Neural progenitor cell (in vitro differentiated cells): Measurements from ENCODE around the gene TRIM14. TPM values are rescaled to one million over a fixed set of nuclear protein-coding genes. Genes with fewer than 3 reads are reported as not detected.

Experiments used
- DNase-seq: peaks from one replicate; pipeline ENCODE4 v3.0.0-alpha.2; 2016; ENCODE audit warnings: low spot score
- H2AFZ ChIP-seq: fragments of 200-600 bp; sonication (generic); replicated peaks from 2 replicates; pipeline ENCODE4 v1.6.1; 2016; ENCODE audit warnings: antibody characterized with exemption
- H3F3A ChIP-seq: fragments of 200-600 bp; sonication (generic); 2 replicates; pipeline ENCODE4 v1.6.1; 2016; ENCODE audit warnings: antibody characterized with exemption, low read depth
- H3K27ac ChIP-seq: fragments of 200-600 bp; sonication (generic); 2 replicates; pipeline ENCODE4 v1.5.1; 2016; ENCODE audit warnings: mild to moderate bottlenecking
- H3K27me3 ChIP-seq: fragments of 200-600 bp; sonication (generic); 2 replicates; pipeline ENCODE4 v1.6.1; 2016; ENCODE audit warnings: mild to moderate bottlenecking, moderate library complexity
- H3K36me3 ChIP-seq: fragments of 200-600 bp; sonication (generic); 2 replicates; pipeline ENCODE4 v1.5.1; 2016
- H3K4me1 ChIP-seq: fragments of 200-600 bp; sonication (generic); 2 replicates; pipeline ENCODE4 v1.6.1; 2016; ENCODE audit warnings: mixed run types
- H3K4me2 ChIP-seq: fragments of 200-600 bp; sonication (generic); 2 replicates; pipeline ENCODE4 v1.6.1; 2016
- H3K4me3 ChIP-seq: fragments of 200-600 bp; sonication (generic); 2 replicates; pipeline ENCODE4 v1.5.1; 2016
- H3K79me2 ChIP-seq: fragments of 200-600 bp; sonication (generic); 2 replicates; pipeline ENCODE4 v1.6.1; 2016; ENCODE audit warnings: low read depth
- H3K9ac ChIP-seq: fragments of 200-600 bp; sonication (generic); 2 replicates; pipeline ENCODE4 v1.6.1; 2016
- H3K9me3 ChIP-seq: fragments of 200-600 bp; sonication (generic); 2 replicates; pipeline ENCODE4 v1.5.1; 2016; ENCODE audit warnings: low read depth
- H4K20me1 ChIP-seq: fragments of 200-600 bp; sonication (generic); 2 replicates; pipeline ENCODE4 v1.6.1; 2016; ENCODE audit warnings: low read depth
- H3K27ac Mint-ChIP-seq: 3 replicates; pipeline ENCODE4 v1.8.0; 2021; ENCODE audit warnings: mixed read lengths
- H3K27me3 Mint-ChIP-seq: 2 replicates; pipeline ENCODE4 v1.8.0; 2022; ENCODE audit warnings: low read depth, mild to moderate bottlenecking, inconsistent platforms, moderate library complexity, mixed read lengths; ENCODE audit not compliant: insufficient read depth
- H3K36me3 Mint-ChIP-seq: 3 replicates; pipeline ENCODE4 v1.8.0; 2021; ENCODE audit warnings: mixed read lengths
- H3K4me1 Mint-ChIP-seq: 3 replicates; pipeline ENCODE4 v1.8.0; 2021; ENCODE audit warnings: mixed read lengths
- H3K4me3 Mint-ChIP-seq: 3 replicates; pipeline ENCODE4 v1.8.0; 2021; ENCODE audit warnings: mild to moderate bottlenecking, moderate library complexity, mixed read lengths
- H3K9me3 Mint-ChIP-seq: 3 replicates; pipeline ENCODE4 v1.8.0; 2020; ENCODE audit warnings: mixed read lengths
- EZH2 ChIP-seq: fragments of 200-600 bp; sonication (generic); IDR thresholded peaks from 2 replicates; pipeline ENCODE4 v1.6.1; 2017; ENCODE audit warnings: antibody characterized with exemption, mild to moderate bottlenecking, moderate library complexity
- EZH2phosphoT487 ChIP-seq: fragments of 200-600 bp; sonication (generic); IDR thresholded peaks from 2 replicates; pipeline ENCODE4 v1.6.1; 2017; ENCODE audit warnings: antibody characterized with exemption
- total RNA-seq: library from RNA; depleted of rRNA; stranded (reverse); fragments of >200 nt; gene quantifications from 2 replicates; pipeline ENCODE4 v1.2.3, GENCODE V29; 2015; ENCODE audit warnings: low replicate concordance
- TF ChIP-seq, protein P1 (sequence below): fragments of 200-600 bp; sonication (generic); IDR thresholded peaks from 2 replicates; pipeline ENCODE4 v1.5.1; 2017; ENCODE audit warnings: antibody characterized with exemption, mild to moderate bottlenecking

The TRIM14 gene
- total RNA-seq, 1 donor from 2014 or later = 0.17 TPM

DNA sequence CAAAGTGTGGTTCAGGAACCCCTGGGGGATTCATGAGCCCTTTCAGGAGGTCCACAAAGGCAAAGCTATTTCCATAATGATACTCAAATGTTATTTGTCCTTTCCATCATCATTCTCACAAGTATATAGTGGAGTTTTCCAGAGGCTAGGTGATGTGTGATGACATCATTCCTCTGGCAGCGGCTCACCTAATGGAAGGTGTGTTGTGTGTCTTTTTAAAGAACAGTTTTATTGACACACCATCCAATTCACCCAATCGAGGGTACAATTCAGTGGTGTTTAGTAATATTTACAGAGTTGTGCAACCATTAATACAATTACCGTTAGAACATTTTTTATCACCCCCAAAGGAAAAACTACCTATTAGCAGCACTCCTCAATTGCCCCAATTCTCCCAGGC, 52.8 kb downstream of the TRIM14 start:
- H3K9ac ChIP-seq = no peak overlapping the region
- no peaks in the 10 kb centered on the region for H3K27me3 Mint-ChIP-seq
- H3K36me3 Mint-ChIP-seq = peaks cover 8% of the 10 kb centered on the region
- no peak overlapping the region for H2AFZ ChIP-seq
- H3K36me3 ChIP-seq = no peaks in the 10 kb centered on the region
- no peaks in the 10 kb centered on the region for H3K4me1 ChIP-seq
- no peaks in the 10 kb centered on the region for H3K4me1 Mint-ChIP-seq
- H3F3A ChIP-seq = peaks cover 3% of the 10 kb centered on the region
- H3K27ac ChIP-seq = no peak overlapping the region
- no peaks in the 10 kb centered on the region for H3K27me3 ChIP-seq
- TF ChIP-seq EZH2 (no peak), EZH2phosphoT487 (no peak)
- TF ChIP-seq, protein P1, sequence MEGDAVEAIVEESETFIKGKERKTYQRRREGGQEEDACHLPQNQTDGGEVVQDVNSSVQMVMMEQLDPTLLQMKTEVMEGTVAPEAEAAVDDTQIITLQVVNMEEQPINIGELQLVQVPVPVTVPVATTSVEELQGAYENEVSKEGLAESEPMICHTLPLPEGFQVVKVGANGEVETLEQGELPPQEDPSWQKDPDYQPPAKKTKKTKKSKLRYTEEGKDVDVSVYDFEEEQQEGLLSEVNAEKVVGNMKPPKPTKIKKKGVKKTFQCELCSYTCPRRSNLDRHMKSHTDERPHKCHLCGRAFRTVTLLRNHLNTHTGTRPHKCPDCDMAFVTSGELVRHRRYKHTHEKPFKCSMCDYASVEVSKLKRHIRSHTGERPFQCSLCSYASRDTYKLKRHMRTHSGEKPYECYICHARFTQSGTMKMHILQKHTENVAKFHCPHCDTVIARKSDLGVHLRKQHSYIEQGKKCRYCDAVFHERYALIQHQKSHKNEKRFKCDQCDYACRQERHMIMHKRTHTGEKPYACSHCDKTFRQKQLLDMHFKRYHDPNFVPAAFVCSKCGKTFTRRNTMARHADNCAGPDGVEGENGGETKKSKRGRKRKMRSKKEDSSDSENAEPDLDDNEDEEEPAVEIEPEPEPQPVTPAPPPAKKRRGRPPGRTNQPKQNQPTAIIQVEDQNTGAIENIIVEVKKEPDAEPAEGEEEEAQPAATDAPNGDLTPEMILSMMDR = no peak
- H3K4me2 ChIP-seq = no peak overlapping the region
- H3K27ac Mint-ChIP-seq = no peak overlapping the region
- H3K4me3 ChIP-seq = no peak overlapping the region
- DNase-seq = no peak
- no peak overlapping the region for H3K4me3 Mint-ChIP-seq
- no peaks in the 10 kb centered on the region for H4K20me1 ChIP-seq
- H3K9me3 ChIP-seq = no peaks in the 10 kb centered on the region
- H3K9me3 Mint-ChIP-seq = no peaks in the 10 kb centered on the region
- H3K79me2 ChIP-seq = no peaks in the 10 kb centered on the region

DNA sequence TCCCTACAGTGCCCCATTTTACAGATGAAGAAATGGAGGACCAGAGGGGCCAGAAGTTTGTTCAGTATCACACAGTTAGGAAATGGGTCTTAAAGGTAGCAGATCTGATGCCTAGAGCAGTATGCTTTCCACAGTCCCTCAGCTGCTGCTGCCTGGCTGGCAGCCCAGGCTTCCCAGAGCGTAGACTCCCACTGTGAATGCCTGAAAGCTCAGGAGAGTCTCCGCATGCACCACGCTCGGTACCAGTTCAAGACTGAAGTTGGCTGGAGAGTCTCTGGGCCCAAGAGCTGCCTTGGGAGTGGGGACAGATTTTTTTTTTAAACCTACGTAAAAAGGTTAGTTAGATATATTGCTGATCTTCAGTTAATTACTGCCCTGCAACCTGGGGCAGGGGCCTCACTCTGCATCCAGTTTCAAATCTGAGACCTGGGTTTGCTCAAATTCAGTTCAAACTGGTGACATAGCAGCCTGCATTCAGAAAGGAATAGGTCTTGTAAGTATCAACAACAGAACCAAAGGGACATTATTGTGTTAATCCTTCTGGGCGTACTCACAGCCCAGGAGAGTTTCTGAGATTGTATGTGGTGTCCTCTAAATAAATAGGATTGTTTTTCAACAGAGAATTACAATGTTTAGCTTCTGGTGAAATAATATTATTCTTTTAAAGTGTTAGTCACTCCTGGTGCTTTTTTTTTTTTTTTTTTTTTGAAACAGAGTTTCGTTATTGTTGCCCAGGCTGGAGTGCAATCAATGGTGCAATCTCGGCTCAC, 54.2 kb downstream of the TRIM14 start:
- Histone ChIP-seq H3K79me2 (no peaks in the 10 kb centered on the region), H2AFZ (no peak overlapping the region), H3K9ac (no peak overlapping the region), H3K27me3 (no peaks in the 10 kb centered on the region), H3K27ac (no peak overlapping the region), H3K9me3 (no peaks in the 10 kb centered on the region), H3F3A (peaks cover 3% of the 10 kb centered on the region), H3K4me2 (no peak overlapping the region), H3K36me3 (no peaks in the 10 kb centered on the region), H3K4me1 (no peaks in the 10 kb centered on the region), H4K20me1 (no peaks in the 10 kb centered on the region), H3K4me3 (no peak overlapping the region)
- Mint-ChIP-seq H3K27me3 (no peaks in the 10 kb centered on the region), H3K9me3 (no peaks in the 10 kb centered on the region), H3K36me3 (peaks cover 9% of the 10 kb centered on the region), H3K27ac (no peak overlapping the region), H3K4me3 (no peak overlapping the region), H3K4me1 (no peaks in the 10 kb centered on the region)
- DNase-seq = no peak
- TF ChIP-seq, protein P1 = no peak
- TF ChIP-seq EZH2phosphoT487 (no peak), EZH2 (no peak)

DNA sequence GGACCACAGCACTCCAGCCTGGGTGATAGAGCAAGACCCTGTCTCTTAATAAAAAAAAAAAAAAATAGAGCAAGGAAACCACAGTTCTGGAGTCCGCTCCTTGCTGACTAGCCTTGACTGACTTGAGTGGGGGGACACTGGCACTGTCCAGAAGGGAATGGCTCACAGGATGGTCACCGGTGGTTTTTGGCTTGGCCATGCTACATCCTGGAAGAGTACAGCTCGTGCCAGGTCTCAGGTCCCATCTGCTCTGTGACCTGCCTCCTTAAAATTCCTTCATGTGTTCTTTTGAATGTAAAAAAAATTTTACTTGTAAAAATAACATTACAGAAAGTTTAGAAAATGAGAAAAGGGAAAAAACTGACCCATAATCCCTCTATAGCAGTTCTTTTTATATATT, 56.9 kb downstream of the TRIM14 start:
- Mint-ChIP-seq H3K4me3 (no peak overlapping the region), H3K27me3 (peaks cover 4% of the 10 kb centered on the region), H3K27ac (no peak overlapping the region), H3K4me1 (peaks cover 5% of the 10 kb centered on the region), H3K36me3 (peaks cover 9% of the 10 kb centered on the region), H3K9me3 (no peaks in the 10 kb centered on the region)
- Histone ChIP-seq H3K27me3 (peaks cover 10% of the 10 kb centered on the region), H3K9me3 (no peaks in the 10 kb centered on the region), H3K27ac (no peak overlapping the region), H4K20me1 (no peaks in the 10 kb centered on the region), H3K4me1 (no peaks in the 10 kb centered on the region), H3K36me3 (no peaks in the 10 kb centered on the region), H3K4me2 (no peak overlapping the region), H3K79me2 (no peaks in the 10 kb centered on the region), H2AFZ (no peak overlapping the region), H3K4me3 (no peak overlapping the region), H3K9ac (no peak overlapping the region), H3F3A (peaks cover 3% of the 10 kb centered on the region)
- TF ChIP-seq EZH2phosphoT487 (no peak), EZH2 (no peak)
- TF ChIP-seq, protein P1 = no peak
- DNase-seq = no peak
